Medulla oblongata (tissue), 1 donor: ENCODE results near the gene LAX1.
A peak's percentile ranks its signal among the peaks of the same experiment; 100 is the strongest.
"Not testable (repeated sequence)": the region's sequence is repeated elsewhere in the genome, so short reads cannot be mapped to it uniquely, and the experiment has no call there.

Experiments
- DNase-seq: peaks from one replicate; pipeline ENCODE4 v3.0.0-alpha.2; 2015; ENCODE audit errors: extremely low spot score

Gene LAX1

DNA sequence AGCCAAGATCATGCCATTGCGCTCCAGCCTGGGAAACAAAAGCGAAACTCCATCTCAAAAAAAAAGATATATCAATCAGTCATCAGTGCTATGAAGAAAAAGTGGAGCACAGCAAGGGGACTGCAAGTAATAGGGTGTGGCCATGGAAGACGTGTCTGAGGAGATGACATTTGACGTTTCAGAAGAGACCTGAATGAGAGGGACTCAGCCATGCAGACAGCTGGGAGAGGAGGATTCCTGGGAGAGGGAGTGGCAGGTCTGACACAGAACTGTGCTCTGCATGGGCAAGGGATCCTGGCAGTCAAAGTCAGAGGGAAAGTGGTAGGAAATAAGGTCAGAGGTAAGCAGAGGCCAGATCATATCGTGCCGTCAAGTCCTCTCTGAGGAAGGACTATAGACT, 3.3 kb downstream of the LAX1 start:
- no peak for DNase-seq

DNA sequence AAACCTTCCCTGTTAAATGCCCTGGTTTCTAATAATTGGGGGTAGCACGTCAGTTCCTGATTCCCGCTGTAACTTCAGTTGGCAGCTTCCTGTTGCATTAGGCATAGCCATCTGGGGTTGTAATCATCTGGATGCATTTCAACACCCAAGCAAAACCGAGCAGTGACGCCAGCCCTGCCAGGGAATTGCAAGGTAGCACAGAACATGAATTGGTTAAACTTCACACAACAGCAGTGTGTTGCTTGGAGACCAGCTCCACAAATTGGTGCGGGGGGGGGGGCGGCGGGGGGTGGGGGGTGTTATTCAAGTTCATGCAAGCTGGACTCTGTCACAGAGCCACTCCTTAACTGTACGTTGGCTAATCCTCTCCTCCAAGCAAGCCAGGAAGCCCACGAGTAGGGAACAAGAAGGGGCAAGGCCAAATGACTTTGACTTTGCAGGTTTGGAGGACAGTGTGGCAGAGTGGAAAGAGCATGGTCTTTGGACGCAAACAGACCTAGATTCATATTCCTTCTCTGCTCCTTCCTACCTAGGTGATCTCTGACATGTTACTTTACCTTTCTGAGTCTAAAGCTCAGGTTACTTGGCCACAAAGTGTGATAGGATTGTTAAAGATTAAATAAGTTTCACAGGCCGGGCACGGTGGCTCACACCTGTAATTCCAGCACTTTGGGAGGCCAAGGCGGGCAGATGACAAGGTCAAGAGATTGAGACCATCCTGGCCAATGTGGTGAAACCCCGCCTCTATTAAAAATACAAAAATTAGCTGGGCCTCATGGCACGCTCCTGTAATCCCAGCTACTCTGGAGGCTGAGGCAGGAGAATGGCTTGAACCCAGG, 4.7 kb downstream of the LAX1 start:
- peak; percentile 18 for DNase-seq

DNA sequence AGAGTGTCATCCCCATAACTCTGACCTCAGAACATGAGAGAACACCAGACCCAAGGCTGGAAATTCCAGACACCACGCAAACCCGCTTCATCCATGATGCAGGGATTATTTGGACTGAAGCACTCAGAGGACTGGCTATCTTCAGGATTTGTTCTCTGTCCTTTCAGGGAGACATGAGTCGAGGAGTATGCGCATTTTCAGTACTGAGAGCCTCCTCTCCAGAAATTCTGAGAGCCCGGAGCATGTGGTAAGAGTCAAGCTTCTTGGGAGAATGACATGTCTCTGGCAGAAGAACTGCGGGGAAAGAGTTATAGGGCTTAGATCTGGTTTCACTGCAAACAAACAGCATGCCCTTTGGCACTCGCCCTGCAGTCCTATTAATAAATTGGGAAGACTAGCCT, 6.9 kb downstream of the LAX1 start:
- DNase-seq: no peak

DNA sequence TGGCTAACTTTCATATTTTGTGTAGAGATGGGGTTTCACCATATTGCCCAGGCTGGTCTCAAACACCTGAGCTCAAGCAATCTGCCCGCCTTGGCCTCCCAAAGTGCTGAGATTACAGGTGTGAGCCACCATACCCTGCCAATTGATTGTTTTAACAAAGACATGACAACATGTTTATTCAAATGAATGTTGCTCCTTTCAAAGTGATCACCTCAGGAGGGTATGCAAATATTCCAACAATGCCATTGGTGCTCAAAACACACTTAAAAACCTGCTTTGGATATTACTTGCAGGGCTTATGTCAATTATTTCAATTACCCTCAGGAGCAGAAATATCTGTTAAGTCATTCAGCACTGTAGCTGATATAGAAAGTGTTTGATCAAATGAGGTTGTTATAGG, 7.9 kb downstream of the LAX1 start:
- DNase-seq: no peak

DNA sequence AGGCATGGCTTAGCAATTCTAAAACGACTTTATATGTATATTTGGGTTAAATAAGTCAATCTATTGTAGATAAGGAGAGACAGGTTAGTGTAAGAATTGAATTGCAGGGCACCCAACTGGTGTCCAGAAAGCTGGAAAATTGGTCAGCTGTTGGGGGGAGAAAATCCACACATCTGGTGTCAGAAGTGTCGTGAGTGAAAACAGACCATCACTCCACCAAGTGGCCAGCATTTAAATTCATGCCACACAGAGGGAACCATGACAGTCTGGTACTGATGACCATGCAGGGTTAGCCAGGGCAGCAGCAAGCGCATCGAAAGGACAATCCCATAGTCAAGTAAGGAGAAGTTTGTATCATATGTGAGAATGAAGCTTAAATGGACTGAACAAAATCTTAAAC, 11.7 kb downstream of the LAX1 start:
- peak; percentile 70 for DNase-seq

DNA sequence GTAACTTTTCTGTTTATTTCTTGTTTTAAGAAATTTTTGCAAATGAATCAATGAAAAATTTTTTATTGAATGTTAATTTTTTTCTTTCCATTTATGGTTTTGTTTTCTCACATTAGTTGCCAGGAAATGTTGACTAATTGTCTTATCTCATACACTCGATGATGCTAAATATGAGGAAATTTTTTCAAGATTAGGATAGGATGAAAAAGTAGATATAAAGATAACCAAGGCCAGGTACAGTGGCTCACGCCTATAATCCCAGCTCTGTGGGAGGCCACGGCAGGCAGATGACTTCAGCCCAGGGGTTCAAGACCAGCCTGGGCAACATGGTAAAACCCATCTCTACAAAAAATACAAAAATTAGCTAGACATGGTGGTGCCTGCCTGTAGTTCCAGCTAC, 12.6 kb downstream of the LAX1 start:
- DNase-seq: no peak

DNA sequence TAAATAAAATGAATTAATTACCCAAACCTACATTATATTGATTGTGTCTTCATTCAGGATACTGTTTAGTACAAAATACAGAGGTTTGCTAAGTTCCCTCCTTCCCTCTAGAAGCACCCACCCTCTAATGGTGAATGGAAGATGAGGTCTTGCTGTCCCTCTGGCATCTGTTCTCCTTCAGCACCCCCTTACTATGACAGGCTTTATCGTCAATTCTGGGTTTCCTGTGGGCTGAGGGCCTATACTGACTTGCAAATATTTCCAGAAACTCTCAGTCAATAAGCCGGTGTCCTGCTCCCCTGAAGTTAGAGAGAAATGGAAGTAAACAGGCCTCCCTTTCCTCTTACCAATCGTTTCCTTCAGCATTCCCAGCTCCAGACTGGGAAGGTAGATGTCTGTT, 13.2 kb downstream of the LAX1 start:
- DNase-seq: no peak

DNA sequence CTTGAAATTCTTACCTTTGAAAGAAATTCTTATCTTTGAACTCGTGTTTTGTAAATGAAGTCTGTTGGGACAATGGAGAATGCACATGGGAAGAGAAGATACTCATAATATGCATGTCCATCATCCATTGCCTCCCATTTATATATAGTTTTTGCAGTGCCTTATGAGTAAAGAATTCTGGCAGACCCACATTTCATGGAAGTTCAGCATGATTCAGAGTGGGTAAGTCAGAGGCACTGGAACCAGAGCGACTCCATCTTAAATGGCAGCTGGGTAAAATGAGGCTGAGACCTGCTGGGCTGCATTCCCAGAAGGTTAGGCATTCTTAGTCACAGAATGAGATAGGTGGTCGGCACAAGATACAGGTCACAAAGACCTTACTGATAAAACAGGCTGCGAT, 13.8 kb downstream of the LAX1 start:
- no peak for DNase-seq

DNA sequence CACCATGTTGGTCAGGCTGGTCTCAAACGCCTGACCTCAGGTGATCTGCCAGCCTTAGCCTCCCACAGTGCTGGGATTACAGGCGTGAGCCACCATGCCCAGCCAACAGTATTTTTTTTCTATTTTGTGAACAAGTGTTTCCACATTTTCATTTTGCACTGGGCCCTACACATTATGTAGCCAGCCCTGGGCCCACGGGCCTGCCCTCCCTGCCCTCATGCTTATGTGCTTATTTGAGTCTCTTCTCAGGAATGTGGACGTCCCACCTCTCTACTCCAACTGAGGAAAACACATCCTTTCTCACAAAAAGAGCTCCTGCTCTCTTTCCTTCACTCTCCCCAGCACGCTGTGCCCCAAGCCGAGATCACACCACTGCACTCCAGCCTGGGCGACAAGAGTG, 17.0 kb downstream of the LAX1 start:
- no peak for DNase-seq

DNA sequence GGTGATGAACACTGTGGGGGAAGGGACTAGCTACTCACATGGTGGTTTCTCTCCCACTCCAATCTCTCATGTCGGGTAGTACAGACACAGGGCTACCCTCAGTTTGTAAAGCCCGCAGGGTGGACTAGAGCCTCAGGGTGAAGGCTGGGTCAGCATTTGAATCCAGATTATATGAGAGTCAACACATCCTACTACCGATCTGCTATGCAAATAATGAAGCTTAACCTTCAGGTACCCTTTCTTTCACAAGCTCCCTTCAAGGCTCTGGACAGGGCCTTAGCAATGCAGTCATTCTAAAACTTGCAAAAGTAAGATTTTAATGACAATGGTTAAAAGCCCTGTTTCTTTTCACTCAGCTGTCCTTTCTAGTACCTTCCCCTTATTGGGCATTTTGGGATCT, 25.0 kb downstream of the LAX1 start:
- DNase-seq: no peak

DNA sequence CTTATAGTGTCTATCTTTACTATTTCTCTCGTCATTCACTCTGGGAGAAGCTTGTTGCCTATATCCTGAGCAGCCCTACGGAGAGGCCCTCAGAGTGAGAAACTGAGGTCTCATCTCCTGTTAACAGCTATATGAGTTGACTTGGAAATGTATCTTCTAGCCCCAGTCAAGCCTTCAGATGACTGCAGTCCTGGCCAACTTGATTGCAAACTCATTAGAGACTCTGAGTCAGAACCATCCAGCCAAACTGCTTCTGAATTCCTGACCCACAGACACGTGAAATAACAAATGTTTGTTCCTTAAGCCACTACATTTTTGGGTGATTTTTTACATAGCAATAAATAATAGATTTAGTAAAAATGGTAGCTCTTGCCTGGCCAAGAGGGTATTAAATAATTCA, 26.5 kb downstream of the LAX1 start:
- no peak for DNase-seq

DNA sequence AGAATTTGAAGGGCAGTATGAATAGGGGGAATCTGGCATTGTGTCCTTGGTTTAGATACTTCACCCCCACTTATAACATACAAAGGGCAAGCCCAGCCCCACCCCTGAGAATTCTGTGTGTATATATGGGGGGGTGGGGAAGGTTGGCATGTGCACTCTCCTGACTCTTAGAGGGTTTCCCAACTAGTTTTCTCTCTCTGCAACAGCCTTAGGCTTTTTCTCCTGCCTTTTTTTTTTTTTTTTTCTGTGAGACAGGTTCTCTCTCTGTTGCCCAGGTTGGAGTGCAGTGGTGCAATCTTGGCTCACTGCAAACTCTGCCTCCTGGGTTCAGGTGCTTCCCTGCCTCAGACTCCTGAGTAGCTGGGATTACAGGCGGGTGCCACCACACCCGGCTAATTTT, 27.5 kb downstream of the LAX1 start:
- DNase-seq: no peak

DNA sequence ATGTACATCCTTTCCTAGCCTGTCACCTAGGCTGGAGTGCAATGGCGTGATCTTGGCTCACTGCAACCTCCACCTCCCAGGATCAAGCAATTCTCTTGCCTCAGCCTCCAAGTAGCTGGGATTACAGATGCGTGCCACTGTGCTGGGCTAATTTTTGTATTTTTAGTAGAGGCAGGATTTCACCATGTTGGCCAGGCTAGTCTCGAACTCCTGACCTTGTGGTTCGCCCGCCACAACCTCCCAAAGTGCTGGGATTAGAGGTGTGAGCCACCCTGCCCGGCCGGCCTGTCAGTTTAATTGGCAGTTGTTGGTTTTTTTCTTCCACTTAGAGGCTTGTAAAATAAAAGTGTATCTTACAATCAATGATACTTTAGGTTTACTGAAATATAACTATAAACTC, 28.6 kb downstream of the LAX1 start:
- DNase-seq: not testable (repeated sequence)

DNA sequence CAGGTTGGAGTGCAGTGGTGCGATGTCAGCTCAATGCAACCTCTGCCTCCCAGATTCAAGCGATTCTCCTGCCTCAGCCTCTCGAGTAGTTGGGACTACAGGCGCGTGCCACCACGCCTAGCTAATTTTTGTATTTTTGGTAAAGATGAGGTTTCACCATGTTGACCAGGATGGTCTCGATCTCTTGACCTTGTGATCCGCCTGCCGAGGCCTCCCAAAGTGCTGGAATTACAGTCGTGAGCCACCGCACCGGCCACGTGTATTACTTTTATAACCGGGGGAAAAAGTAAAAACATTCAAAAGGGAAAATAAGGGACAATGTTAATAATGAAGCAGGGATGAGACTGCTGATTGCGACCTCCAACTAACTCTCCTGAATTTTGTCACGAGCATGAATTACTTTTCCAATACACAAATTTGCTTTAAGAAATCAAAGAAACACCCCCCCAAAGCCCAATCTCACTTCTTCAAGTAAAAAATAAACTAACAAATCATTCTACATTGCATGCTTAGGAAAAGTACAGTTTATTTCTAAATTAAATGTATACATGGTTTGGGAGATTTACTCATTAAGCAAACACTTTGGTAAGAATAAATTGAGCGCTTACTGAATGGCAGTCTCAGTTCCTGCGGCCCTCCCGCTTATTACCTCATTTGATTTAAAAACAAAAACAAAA, 29.9 kb downstream of the LAX1 start:
- no peak for DNase-seq

DNA sequence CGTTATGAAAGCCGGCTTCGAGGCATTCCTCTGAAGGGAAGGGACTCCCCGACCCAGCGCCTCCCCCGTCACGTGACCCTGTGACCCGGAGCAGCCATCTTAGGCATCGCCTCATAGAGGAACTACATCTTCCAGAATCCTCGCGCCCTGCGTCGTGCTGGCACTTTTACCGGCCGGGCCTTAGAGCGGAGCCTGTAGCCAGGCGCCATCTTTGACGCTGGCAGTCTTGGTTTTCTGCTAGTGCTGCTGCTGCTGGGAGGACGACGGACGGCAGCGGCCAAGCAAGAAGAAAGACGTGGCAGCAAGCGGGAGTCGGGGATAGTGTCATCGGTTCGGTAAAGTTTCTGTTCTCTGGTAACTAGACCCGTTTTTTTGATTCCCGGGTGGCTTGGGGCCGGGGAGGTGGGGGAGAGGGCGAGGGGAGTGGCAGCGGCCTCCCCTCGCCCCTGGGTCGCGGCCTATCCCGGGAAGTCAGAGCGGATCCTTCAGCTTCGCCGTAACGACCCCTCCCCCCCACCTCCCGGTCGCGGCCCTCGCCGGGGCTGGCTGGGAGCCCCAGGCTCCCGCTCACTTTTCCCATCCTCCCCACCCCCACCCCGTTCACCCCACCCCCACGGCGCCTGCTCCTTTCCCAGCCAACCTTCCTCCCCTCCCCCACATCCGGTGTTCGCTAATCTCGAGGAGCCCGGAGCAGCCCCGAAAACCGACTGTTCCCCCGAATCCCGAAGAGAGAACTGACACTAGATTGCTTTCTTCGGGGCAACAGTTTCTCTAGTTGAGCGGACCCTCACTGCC, 30.7 kb downstream of the LAX1 start, which contains the start of the genes ZBED6 and ZC3H11A:
Gene ZBED6 (plus strand): TSS at position 183 of the 795 bp plus-strand sequence. CDS start 1,900 bp downstream, outside the sequence.
Gene ZC3H11A (plus strand): TSS at position 183 of the 795 bp plus-strand sequence. CDS start 21,448 bp downstream, outside the sequence.
- DNase-seq: peak; percentile 99

DNA sequence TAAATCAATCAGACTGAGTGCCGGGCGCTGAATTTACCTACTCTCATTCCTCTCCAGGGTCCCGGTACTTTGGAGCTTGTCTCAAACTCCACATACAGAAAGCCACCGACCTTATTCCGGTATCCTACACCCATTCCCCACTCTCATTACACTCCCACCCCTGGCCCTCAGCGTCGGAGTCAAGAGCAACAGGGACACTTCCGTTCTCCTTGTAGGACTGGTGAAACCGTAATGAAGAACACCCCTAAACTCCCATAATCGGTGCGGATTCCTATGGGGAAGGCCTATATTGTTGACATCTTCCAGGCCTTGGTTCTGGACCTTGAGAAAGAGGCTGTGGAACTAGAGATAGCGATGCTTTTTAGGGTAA, 31.2 kb downstream of the LAX1 start:
- DNase-seq: peak; percentile 60

DNA sequence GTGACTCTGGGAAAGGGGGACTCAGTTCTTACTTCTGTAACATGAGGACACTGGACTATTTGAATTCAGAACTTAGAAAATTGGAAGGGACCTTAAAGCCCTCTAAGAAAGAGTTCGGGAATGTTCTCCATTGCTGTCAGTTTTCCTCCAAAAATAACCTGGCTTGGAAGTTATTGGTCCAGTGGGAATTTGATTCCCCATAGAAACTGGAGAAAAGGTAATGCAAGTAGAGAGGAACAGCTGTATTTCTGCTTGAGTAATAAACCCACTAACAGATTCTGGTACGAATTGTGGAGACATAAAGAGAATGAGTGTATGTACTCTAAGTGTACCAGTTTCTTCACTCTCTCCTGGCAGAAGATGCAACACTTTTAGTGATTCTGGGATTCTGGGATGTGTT, 32.2 kb downstream of the LAX1 start:
- no peak for DNase-seq

DNA sequence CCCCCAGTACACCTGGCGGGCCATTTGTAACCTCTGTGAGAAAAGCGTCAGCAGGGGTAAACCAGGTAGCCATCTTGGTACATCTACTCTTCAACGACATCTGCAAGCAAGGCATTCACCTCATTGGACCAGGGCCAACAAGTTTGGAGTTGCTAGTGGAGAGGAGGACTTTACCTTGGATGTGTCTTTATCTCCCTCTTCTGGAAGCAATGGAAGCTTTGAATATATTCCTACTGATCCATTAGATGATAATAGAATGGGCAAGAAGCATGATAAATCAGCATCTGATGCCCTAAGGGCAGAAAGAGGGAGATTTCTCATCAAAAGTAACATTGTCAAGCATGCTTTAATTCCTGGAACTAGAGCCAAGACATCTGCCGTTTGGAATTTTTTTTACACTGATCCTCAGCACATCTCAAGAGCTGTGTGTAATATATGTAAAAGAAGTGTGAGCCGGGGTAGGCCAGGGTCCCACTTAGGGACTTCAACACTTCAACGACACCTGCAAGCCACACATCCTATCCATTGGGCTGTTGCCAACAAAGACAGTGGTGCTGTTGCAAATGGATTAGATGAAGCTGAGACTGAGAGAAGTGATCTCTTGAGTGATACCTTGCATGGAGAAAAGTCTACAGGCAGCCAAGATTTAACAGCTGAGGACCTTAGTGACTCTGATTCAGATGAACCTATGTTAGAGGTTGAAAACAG, 33.1 kb downstream of the LAX1 start:
- no peak for DNase-seq

DNA sequence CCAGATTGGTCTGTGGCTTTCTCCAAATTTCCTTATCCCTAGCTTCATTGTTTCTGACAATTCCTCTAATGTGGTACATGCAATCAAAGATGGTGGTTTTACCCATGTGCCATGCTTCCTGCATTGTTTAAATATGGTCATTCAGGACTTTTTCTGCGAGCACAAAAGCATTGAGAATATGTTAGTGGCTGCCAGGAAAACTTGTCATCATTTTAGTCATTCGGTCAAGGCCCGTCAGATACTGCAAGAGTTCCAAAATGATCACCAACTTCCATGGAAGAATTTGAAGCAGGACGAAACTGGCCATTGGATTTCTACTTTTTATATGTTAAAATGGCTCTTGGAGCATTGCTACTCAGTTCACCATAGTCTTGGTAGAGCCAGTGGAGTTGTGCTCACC, 34.2 kb downstream of the LAX1 start:
- no peak for DNase-seq

DNA sequence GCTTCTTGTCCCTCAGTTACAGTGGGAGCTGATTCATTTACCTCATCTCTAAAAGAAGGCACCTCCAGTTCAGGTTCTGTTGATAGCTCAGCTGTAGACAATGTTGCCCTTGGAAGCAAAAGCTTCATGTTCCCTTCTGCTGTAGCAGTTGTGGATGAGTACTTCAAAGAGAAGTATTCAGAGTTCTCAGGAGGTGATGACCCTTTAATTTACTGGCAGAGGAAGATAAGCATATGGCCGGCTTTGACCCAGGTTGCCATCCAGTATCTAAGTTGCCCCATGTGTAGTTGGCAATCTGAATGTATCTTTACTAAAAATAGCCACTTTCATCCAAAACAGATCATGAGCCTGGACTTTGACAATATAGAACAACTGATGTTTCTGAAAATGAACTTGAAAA, 35.0 kb downstream of the LAX1 start:
- no peak for DNase-seq

DNA sequence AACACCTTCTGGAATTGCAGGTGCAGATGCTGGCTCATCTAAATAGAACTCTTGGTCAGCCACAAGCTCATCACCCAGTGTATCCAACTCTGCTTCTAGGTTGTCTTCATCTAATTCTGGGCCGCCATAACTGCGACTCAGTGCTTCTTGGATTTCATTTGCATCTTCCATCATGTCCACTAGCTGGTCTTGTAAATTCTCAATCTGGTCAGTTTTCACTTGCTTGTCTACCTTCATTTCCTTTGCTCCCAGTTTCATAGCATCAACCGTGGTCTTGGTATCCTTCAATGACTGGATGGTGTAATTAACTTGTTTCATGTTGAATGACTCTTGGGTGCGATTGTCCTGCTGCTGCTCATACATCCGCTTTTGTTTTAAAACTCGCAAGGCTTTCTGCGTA, 40.7 kb downstream of the LAX1 start:
- no peak for DNase-seq

DNA sequence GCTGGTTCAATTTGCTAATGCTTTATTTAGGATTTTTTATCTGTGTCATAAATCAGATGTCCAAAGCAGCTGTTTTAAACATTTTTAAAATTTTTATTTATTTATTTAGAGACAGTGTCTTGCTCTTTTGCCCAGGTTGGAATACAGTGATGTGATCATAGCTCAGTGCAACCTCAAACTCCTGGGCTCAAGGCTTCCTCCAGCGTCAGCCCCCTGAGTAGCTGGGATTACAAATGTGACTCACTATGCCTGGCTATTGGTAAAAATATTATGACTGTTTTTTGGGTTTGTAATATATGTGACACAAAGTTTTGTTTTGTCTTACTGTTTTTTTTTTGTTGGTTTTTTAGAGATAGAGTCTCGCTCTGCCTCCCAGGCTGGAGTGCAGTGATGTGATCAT, 42.2 kb downstream of the LAX1 start:
- no peak for DNase-seq
